MM.1S (cell line): Measurements from ENCODE around the gene PLCB1.

Experiments used
- CTCF ChIP-seq: fragments of 300-600 bp; sonication (generic); IDR thresholded peaks from 2 replicates; pipeline ENCODE4 v1.5.1; 2016; ENCODE audit warnings: antibody characterized with exemption, low read length, mixed read lengths
- EZH2 ChIP-seq: fragments of 300-600 bp; sonication (generic); optimal IDR thresholded peaks from 2 replicates; pipeline ENCODE3; 2017; ENCODE audit warnings: low read depth, mild to moderate bottlenecking, antibody characterized with exemption, low read length, mixed read lengths

GRCh38 chr20:8194721-8195120 is 62.7 kb downstream of the PLCB1 start:
- TF ChIP-seq CTCF, result no peak
- no peak for TF ChIP-seq EZH2
